IPS-18c (cell line): ENCODE measurements around the gene RGS2.

Experiments used
- H3K4me3 ChIP-seq: 2 replicates; pipeline ENCODE4 v1.7.0; 2013; ENCODE audit warnings: low read depth, mild to moderate bottlenecking, low read length, moderate library complexity; ENCODE audit not compliant: insufficient read depth
- H3K9me3 ChIP-seq: one replicate; pipeline ENCODE4 v1.6.1; 2013; ENCODE audit warnings: mild to moderate bottlenecking, low read length, moderate library complexity; ENCODE audit not compliant: control insufficient read depth, insufficient read depth

The RGS2 gene

GRCh38 chr1:192852001-192852947, 43.4 kb downstream of the RGS2 start:
- no peak overlapping the region for H3K4me3 ChIP-seq
- H3K9me3 ChIP-seq, result no peaks in the 10 kb centered on the region

GRCh38 chr1:192858456-192858855, 49.6 kb downstream of the RGS2 start:
- H3K4me3 ChIP-seq, result no peak overlapping the region
- no peaks in the 10 kb centered on the region for H3K9me3 ChIP-seq

GRCh38 chr1:192859808-192860207, 51.0 kb downstream of the RGS2 start:
- Histone ChIP-seq H3K9me3 (no peaks in the 10 kb centered on the region), H3K4me3 (no peak overlapping the region)

- Histone ChIP-seq H3K9me3 (no peaks in the 10 kb centered on the region), H3K4me3 (no peak overlapping the region)
These were observed 51.8 kb downstream of the RGS2 start for GRCh38 chr1:192860478-192861185.

- H3K4me3 ChIP-seq, result no peak overlapping the region
These were observed 53.0 kb downstream of the RGS2 start for GRCh38 chr1:192861860-192862259.

More at GRCh38 chr1:192861860-192862259, 53.0 kb downstream of the RGS2 start:
- no peaks in the 10 kb centered on the region for H3K9me3 ChIP-seq
